Muscle of leg (tissue), 11 donors: ENCODE data around the gene PCMTD2. TPM values are rescaled to one million over a fixed set of nuclear protein-coding genes. Genes with fewer than 3 reads are reported as not detected.

Experiments used
- DNase-seq: peaks from one replicate; pipeline ENCODE4 v3.0.0; 2013
- H3K27ac ChIP-seq: one replicate; pipeline ENCODE4 v1.5.1; 2013; ENCODE audit warnings: mild to moderate bottlenecking, low read length, control low read depth
- H3K27me3 ChIP-seq: one replicate; pipeline ENCODE4 v1.6.1; 2013; ENCODE audit warnings: low read length; ENCODE audit not compliant: control insufficient read depth, insufficient read depth
- H3K36me3 ChIP-seq: one replicate; pipeline ENCODE4 v1.6.1; 2013; ENCODE audit warnings: low read length; ENCODE audit not compliant: control insufficient read depth, insufficient read depth
- H3K4me1 ChIP-seq: one replicate; pipeline ENCODE4 v1.6.1; 2013; ENCODE audit warnings: low read length; ENCODE audit not compliant: control insufficient read depth, insufficient read depth
- H3K4me3 ChIP-seq: one replicate; pipeline ENCODE4 v1.5.1; 2013; ENCODE audit warnings: low read length, control low read depth
- H3K9me3 ChIP-seq: replicated peaks from 2 replicates; pipeline ENCODE4 v1.6.1; 2013; ENCODE audit warnings: low read depth, low read length; ENCODE audit not compliant: control insufficient read depth
- WGBS: methylation state at CpG from one replicate; pipeline ENCODE4 v1.1.5; 2013; ENCODE audit warnings: missing lambda C conversion rate; ENCODE audit not compliant: insufficient coverage; 5-methylcytosine and 5-hydroxymethylcytosine counted together
- polyA plus RNA-seq, 8 donors: library from polyadenylated mRNA; unstranded; fragments of 120-200 nt; gene quantifications; one replicate each; pipeline versions ENCODE4 v1.2.1 to v1.2.3, GENCODE V29; 2013; ENCODE audit warnings: inconsistent platforms in 1 of 8, low replicate concordance in 1 of 8; ENCODE audit not compliant: insufficient read length in 8 of 8, insufficient read depth in 1 of 8
- total RNA-seq: library from RNA; stranded (reverse); fragments of 120-200 nt; gene quantifications from one replicate; pipeline ENCODE4 v1.2.4, GENCODE V29; 2013

PCMTD2 gene
- total and polyA plus RNA-seq, 9 donors, result 41.4 to 74.1 (median 51.9) TPM

- no peak for DNase-seq
- 97% methylated on average over 52 of the region's 53 CpGs for WGBS
- no peak overlapping the region for H3K27ac ChIP-seq
- H3K36me3 ChIP-seq, result peaks cover 41% of the 10 kb centered on the region
- no peaks in the 10 kb centered on the region for H3K4me1 ChIP-seq
- H3K27me3 ChIP-seq, result no peaks in the 10 kb centered on the region
- H3K9me3 ChIP-seq, result no peaks in the 10 kb centered on the region
- no peak overlapping the region for H3K4me3 ChIP-seq
These were observed 14.3 kb downstream of the PCMTD2 start for GRCh38 chr20:64269604-64270411.

DNA sequence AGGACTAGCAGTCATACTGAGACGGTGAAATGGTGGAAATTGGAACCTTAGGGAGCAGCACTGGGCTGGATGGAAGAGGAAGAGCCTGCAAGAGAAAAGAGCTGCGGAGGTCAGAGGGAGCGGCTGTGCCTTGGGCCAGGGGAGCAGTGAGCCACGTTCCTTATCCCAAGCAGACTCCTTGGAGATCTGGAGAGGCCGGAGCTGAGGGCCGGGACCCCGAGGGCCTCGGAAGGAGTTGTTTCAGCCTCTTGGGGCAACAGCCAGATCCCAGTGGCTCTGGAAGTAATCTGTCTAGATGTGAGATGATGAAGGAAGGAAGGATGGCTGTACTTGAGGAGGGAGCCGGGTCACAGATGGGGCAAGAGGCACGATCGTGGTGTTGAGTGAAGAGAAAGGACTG, 16.1 kb downstream of the PCMTD2 start:
- no peak overlapping the region for H3K4me3 ChIP-seq
- WGBS, result 82% methylated on average over 11 of the region's 11 CpGs
- peaks cover 38% of the 10 kb centered on the region for H3K36me3 ChIP-seq
- H3K4me1 ChIP-seq, result no peaks in the 10 kb centered on the region
- H3K9me3 ChIP-seq, result no peaks in the 10 kb centered on the region
- no peak for DNase-seq
- H3K27ac ChIP-seq, result no peak overlapping the region
- no peaks in the 10 kb centered on the region for H3K27me3 ChIP-seq

DNA sequence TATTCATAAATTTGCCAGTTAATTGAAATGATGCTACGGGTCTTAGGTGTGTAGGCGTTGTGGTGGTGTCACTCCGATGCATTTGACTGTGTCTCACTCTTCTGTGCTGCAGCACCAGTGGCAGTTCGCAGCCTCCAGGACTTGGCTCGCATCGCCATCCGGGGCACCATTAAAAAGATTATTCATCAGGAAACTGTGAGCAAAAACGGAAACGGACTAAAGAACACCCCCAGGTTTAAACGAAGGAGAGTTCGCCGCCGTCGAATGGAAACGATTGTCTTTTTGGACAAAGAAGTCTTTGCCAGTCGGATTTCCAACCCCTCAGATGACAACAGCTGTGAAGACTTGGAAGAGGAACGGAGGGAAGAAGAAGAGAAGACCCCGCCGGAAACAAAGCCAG, 17.6 kb downstream of the PCMTD2 start:
- Histone ChIP-seq H3K36me3 (peaks cover 34% of the 10 kb centered on the region), H3K27me3 (no peaks in the 10 kb centered on the region), H3K9me3 (no peaks in the 10 kb centered on the region), H3K27ac (no peak overlapping the region), H3K4me3 (no peak overlapping the region), H3K4me1 (no peaks in the 10 kb centered on the region)
- WGBS, result 92% methylated on average over 9 of the region's 19 CpGs
- no peak for DNase-seq

GRCh38 chr20:64276817-64277216, 21.3 kb downstream of the PCMTD2 start:
- peaks cover 16% of the 10 kb centered on the region for H3K36me3 ChIP-seq
- no peaks in the 10 kb centered on the region for H3K27me3 ChIP-seq
- no peaks in the 10 kb centered on the region for H3K9me3 ChIP-seq
- H3K4me3 ChIP-seq, result no peak overlapping the region
- no peak overlapping the region for H3K27ac ChIP-seq
- WGBS, result 89% methylated on average over 5 of the region's 7 CpGs
- H3K4me1 ChIP-seq, result no peaks in the 10 kb centered on the region
- no peak for DNase-seq

DNA sequence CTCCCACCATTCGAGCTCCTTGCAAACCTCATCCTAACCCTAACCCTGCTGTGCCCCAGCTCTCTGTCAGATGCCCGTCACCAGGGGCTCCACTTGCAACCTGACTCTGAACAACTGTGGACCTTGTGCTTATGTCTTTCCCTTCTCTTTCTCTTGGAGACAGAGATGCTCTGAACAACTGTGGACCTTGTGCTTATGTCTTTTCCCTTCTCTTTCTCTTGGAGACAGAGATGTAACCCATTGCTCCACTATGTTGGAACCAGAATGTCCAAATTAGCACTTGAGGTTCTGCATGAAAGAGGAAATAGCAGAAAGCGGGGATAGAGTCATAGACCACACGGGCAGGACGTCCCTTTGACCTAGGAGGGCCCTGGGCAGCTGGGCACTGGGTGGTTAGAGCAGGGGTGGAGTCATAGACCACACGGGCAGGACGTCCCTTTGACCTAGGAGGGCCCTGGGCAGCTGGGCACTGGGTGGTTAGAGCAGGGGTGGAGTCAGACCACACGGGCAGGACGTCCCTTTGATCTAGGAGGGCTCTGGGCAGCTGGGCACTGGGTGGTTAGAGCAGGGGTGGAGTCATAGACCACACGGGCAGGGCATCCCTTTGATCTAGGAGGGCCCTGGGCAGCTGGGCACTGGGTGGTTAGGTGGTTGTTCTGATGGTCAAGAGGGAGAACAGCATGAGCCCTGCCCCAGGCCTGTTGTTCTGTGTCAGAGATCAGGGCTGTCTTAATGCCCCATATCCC, 22.2 kb downstream of the PCMTD2 start:
- Histone ChIP-seq H3K36me3 (peaks cover 14% of the 10 kb centered on the region), H3K27me3 (no peaks in the 10 kb centered on the region), H3K9me3 (no peaks in the 10 kb centered on the region), H3K27ac (no peak overlapping the region), H3K4me1 (no peaks in the 10 kb centered on the region), H3K4me3 (no peak overlapping the region)
- 91% methylated on average over 8 of the region's 10 CpGs for WGBS
- DNase-seq, result no peak

DNA sequence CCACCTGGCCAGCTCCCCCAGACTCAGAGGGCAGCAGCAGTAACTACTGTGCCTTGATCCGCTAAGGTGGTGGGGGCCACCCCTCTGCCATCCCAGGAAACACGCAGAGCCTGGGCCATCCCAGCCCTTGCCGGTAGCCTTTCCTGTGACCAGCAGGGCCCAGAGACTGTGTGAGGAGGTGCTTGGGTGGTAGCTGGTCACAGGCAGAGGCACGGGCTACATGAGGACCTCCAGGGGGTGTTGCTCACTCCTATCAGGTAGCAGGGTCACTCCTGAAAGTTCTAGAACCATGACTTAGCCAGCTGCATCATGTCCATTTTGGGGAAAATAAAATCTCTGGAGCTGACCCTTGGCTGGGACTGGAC, 22.8 kb downstream of the PCMTD2 start:
- no peak overlapping the region for H3K4me3 ChIP-seq
- peaks cover 11% of the 10 kb centered on the region for H3K36me3 ChIP-seq
- 80% methylated on average over 1 of the region's 4 CpGs for WGBS
- no peaks in the 10 kb centered on the region for H3K4me1 ChIP-seq
- DNase-seq, result no peak
- no peaks in the 10 kb centered on the region for H3K27me3 ChIP-seq
- H3K9me3 ChIP-seq, result no peaks in the 10 kb centered on the region
- no peak overlapping the region for H3K27ac ChIP-seq

GRCh38 chr20:64279826-64280459, 24.4 kb downstream of the PCMTD2 start:
- DNase-seq, result no peak
- Histone ChIP-seq H3K4me3 (no peak overlapping the region), H3K27me3 (no peaks in the 10 kb centered on the region), H3K9me3 (no peaks in the 10 kb centered on the region), H3K4me1 (no peaks in the 10 kb centered on the region), H3K36me3 (peaks cover 4% of the 10 kb centered on the region), H3K27ac (no peak overlapping the region)
- 73% methylated on average over 3 of the region's 7 CpGs for WGBS

DNA sequence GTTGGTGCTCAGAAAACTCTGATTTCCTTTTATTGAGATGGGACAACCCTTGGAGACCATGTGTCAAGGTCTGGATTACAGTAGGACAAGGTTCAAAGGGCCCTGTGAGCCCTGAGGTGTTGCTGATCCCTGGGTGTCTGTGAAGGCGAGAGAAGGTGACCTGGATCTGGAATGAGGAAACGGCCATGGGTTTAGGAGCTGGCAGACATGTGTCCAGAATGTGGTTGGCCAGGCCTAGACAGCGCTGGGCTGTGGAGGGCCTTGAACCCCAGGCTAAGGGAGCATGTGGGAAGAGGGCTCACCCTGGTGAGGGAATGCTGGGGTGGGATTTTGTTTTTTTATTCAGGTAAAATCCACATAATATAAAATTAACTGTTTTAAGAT, 24.9 kb downstream of the PCMTD2 start:
- WGBS, result 86% methylated on average over 3 of the region's 3 CpGs
- Histone ChIP-seq H3K4me3 (no peak overlapping the region), H3K9me3 (no peaks in the 10 kb centered on the region), H3K36me3 (peaks cover 4% of the 10 kb centered on the region), H3K4me1 (no peaks in the 10 kb centered on the region), H3K27me3 (no peaks in the 10 kb centered on the region), H3K27ac (no peak overlapping the region)
- no peak for DNase-seq

DNA sequence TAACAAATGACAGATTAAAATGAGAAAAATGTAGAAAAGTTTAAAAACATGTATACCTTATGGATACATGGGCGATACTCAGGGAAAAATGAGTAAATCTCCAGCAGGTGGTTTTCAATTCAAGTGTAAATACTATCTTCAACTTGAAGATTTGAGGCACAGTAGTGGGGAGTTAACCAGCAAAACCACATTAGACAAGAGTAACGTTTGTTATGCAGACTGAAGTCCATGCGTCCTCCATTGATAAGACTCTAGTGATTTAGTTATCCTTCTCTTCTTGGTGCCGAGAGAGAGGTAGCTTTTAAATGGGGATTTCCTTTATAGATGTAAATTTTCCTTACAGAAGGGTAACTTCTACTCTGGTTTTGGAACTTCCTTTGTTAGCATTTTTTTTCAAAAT, 28.1 kb downstream of the PCMTD2 start:
- Histone ChIP-seq H3K4me1 (no peaks in the 10 kb centered on the region), H3K4me3 (no peak overlapping the region), H3K36me3 (no peaks in the 10 kb centered on the region), H3K27ac (no peak overlapping the region), H3K27me3 (no peaks in the 10 kb centered on the region), H3K9me3 (no peaks in the 10 kb centered on the region)
- no peak for DNase-seq
- WGBS, result no CpG with 5 or more reads among the region's 4 CpGs
